CD1c-positive myeloid dendritic cell (primary cell): ENCODE results near the gene IDH3G.

ENCODE experiments used
- DNase-seq: peaks from one replicate; pipeline ENCODE4 v3.0.0-alpha.2; 2016; ENCODE audit errors: extremely low spot score

IDH3G gene

GRCh38 chrX:153773741-153774575 is 20.2 kb downstream of the IDH3G start:
- DNase-seq, result no peak

GRCh38 chrX:153773218-153773611 is 21.0 kb downstream of the IDH3G start:
- DNase-seq, result no peak

- no peak for DNase-seq
These were observed 21.6 kb downstream of the IDH3G start for GRCh38 chrX:153772316-153773217.

GRCh38 chrX:153771415-153772315 is 22.5 kb downstream of the IDH3G start:
- no peak for DNase-seq

GRCh38 chrX:153770601-153771414 is 23.4 kb downstream of the IDH3G start:
- DNase-seq, result no peak

GRCh38 chrX:153769865-153770600 is 24.1 kb downstream of the IDH3G start:
- no peak for DNase-seq

GRCh38 chrX:153769158-153769864 is 24.9 kb downstream of the IDH3G start:
- DNase-seq, result no peak

- DNase-seq, result no peak
These were observed 25.6 kb downstream of the IDH3G start for GRCh38 chrX:153768311-153769157.

GRCh38 chrX:153767674-153768055 is 26.5 kb downstream of the IDH3G start:
- no peak for DNase-seq

- no peak for DNase-seq
These were observed 27.1 kb downstream of the IDH3G start for GRCh38 chrX:153766871-153767673.

- no peak for DNase-seq
These were observed 27.9 kb downstream of the IDH3G start for GRCh38 chrX:153766098-153766817.

- DNase-seq, result no peak
These were observed 28.8 kb downstream of the IDH3G start for GRCh38 chrX:153765138-153766079.

- no peak for DNase-seq
These were observed 29.4 kb downstream of the IDH3G start for GRCh38 chrX:153764786-153765137.

- DNase-seq, result peak; percentile 74
These were observed 30.0 kb downstream of the IDH3G start, which contains the start of gene PLXNB3 for GRCh38 chrX:153763989-153764755. PLXNB3 (plus strand) TSS chrX:153764249; CDS start chrX:153765536, 1,287 bp downstream.

GRCh38 chrX:153763298-153763932 is 30.8 kb downstream of the IDH3G start:
- DNase-seq, result no peak
